IPS DF 4.7 (cell line): ENCODE measurements around the gene TIMM17A.
"Not testable (repeated sequence)": the region's sequence is repeated elsewhere in the genome, so short reads cannot be mapped to it uniquely, and the experiment has no call there.

Source experiments
- DNase-seq: peaks from one replicate; pipeline ENCODE4 v3.0.0-alpha.2; 2013; ENCODE audit warnings: low spot score; ENCODE audit errors: extremely low read depth

Gene TIMM17A

GRCh38 chr1:201939574-201939973 lies 15.7 kb upstream of the TIMM17A start:
- no peak for DNase-seq

- not testable (repeated sequence) for DNase-seq
Observed at GRCh38 chr1:201940316-201940715, 15.0 kb upstream of the TIMM17A start.

- DNase-seq, result peak; percentile 90
Observed at GRCh38 chr1:201941420-201942128, 13.7 kb upstream of the TIMM17A start.

GRCh38 chr1:201942129-201942495 lies 13.2 kb upstream of the TIMM17A start:
- DNase-seq, result no peak

GRCh38 chr1:201944002-201944401 lies 11.3 kb upstream of the TIMM17A start:
- no peak for DNase-seq

GRCh38 chr1:201944639-201945038 lies 10.7 kb upstream of the TIMM17A start:
- no peak for DNase-seq

- no peak for DNase-seq
Observed at GRCh38 chr1:201945157-201945556, 10.1 kb upstream of the TIMM17A start.

- no peak for DNase-seq
Observed at GRCh38 chr1:201945863-201946223, 9.5 kb upstream of the TIMM17A start.

GRCh38 chr1:201946224-201946908 lies 8.9 kb upstream of the TIMM17A start, which contains the start of gene LMOD1:
TSS of gene LMOD1 (minus strand) at chr1:201946548. CDS start at chr1:201946340, 208 bp downstream.
- DNase-seq, result peak; percentile 36

- no peak for DNase-seq
Observed at GRCh38 chr1:201947697-201948008, 7.7 kb upstream of the TIMM17A start.

- DNase-seq, result no peak
Observed at GRCh38 chr1:201949491-201949890, 5.8 kb upstream of the TIMM17A start.

- DNase-seq, result no peak
Observed at GRCh38 chr1:201954263-201955008, 867 bp upstream of the TIMM17A start.

GRCh38 chr1:201955729-201956143 lies 433 bp downstream of the TIMM17A start:
- DNase-seq, result no peak

- DNase-seq, result no peak
Observed at GRCh38 chr1:201958348-201958747, 3.0 kb downstream of the TIMM17A start.

GRCh38 chr1:201962382-201962781 lies 7.1 kb downstream of the TIMM17A start:
- DNase-seq, result not testable (repeated sequence)

GRCh38 chr1:201964261-201964660 lies 9.0 kb downstream of the TIMM17A start:
- no peak for DNase-seq

GRCh38 chr1:201966171-201966570 lies 10.9 kb downstream of the TIMM17A start:
- no peak for DNase-seq

GRCh38 chr1:201968202-201968925 lies 13.1 kb downstream of the TIMM17A start:
- DNase-seq, result no peak

GRCh38 chr1:201970334-201971159 lies 15.2 kb downstream of the TIMM17A start:
- DNase-seq, result no peak

GRCh38 chr1:201982082-201982622 lies 26.8 kb downstream of the TIMM17A start:
- DNase-seq, result no peak
